K562 (cell line): ENCODE measurements around the gene THUMPD2. TPM values are rescaled to one million over a fixed set of nuclear protein-coding genes. Genes with fewer than 3 reads are reported as not detected.

Experiments used
- ATAC-seq: fragments of 200-7000 bp; cut with Tn5 transposase; 3 replicates; pipeline ENCODE4 v1.9.1; 2020; ENCODE audit warnings: moderate library complexity
- BruUV-seq: library from RNA; stranded (reverse); fragments of 400-500 nt; replicated peaks from 2 replicates; lab custom pipeline; 2021; lab: Mats Ljungman, UMichigan
- CTCF ChIA-PET: fragments of 300-600 bp; formaldehyde crosslinking; extraction: SDS; loops from one replicate; lab custom pipeline; 2021; ENCODE audit warnings: low intra/inter-chr PET ratio; lab: Yijun Ruan, JAX
- POLR2A ChIA-PET: fragments of 300-600, 350-650 bp; sonication (Branson Sonifier 250); formaldehyde crosslinking; extraction: SDS; loops from one replicate; lab custom pipeline; 2021; ENCODE audit warnings: antibody characterized with exemption, inconsistent platforms; lab: Yijun Ruan, JAX
- DNase-seq, 4 experiments: peaks; one replicate each; pipeline versions ENCODE4 v3.0.0 to v3.0.0-alpha.2; 2011 to 2018; ENCODE audit warnings: low spot score in 3 of 4, mixed read lengths in 3 of 4; ENCODE audit errors: extremely low read depth in 1 of 4
- FAIRE-seq: peaks from 2 replicates; lab custom pipeline; 2011; peaks lifted over from hg19 to GRCh38; lab: Jason Lieb, UNC
- H2AFZ ChIP-seq: 2 replicates; pipeline ENCODE4 v1.6.0; 2011; ENCODE audit warnings: low read depth, low read length, control low read depth, inconsistent platforms
- H3K27ac ChIP-seq: fragments of 200-600 bp; 3 replicates; pipeline ENCODE4 v1.8.0; 2011; ENCODE audit warnings: low read depth, mild to moderate bottlenecking, control low read depth, inconsistent platforms, low read length, moderate library complexity, mixed read lengths; ENCODE audit errors: extremely low read depth
- H3K27me3 ChIP-seq, 2 experiments: fragments of 300-600 bp in 1 of 2; 2 replicates in 1 of 2; 3 replicates in 1 of 2; pipeline versions ENCODE4 v1.6.0 to v1.8.0; 2011; ENCODE audit warnings: inconsistent platforms in 2 of 2, low read length in 2 of 2, mild to moderate bottlenecking in 1 of 2, mixed read lengths in 1 of 2, moderate library complexity in 1 of 2; ENCODE audit not compliant: control insufficient read depth in 2 of 2, insufficient read depth in 2 of 2
- H3K36me3 ChIP-seq: fragments of 300-600 bp; 3 replicates; pipeline ENCODE4 v1.8.0; 2011; ENCODE audit warnings: mild to moderate bottlenecking, low read length, inconsistent platforms; ENCODE audit not compliant: control insufficient read depth, insufficient read depth
- H3K4me1 ChIP-seq, 2 experiments: fragments of 200-600 bp in 1 of 2; replicated peaks in 1 of 2; 2 replicates in 1 of 2; 3 replicates in 1 of 2; pipeline versions ENCODE4 v1.5.1 to v1.8.0; 2011; ENCODE audit warnings: inconsistent platforms in 2 of 2, low read length in 2 of 2, mild to moderate bottlenecking in 1 of 2, mixed read lengths in 1 of 2, moderate library complexity in 1 of 2; ENCODE audit not compliant: control insufficient read depth in 2 of 2, insufficient read depth in 2 of 2
- H3K4me2 ChIP-seq: 2 replicates; pipeline ENCODE4 v1.6.1; 2011; ENCODE audit warnings: low read length, control low read depth, inconsistent platforms, mixed read lengths; ENCODE audit not compliant: insufficient read depth
- H3K4me3 ChIP-seq: fragments of 200-600 bp; sonication (generic), shearing (Covaris generic); 2 replicates; pipeline ENCODE4 v1.5.1; 2016; ENCODE audit warnings: control low read depth, inconsistent platforms
- H3K79me2 ChIP-seq: fragments of 200-600 bp; 3 replicates; pipeline ENCODE4 v1.8.0; 2011; ENCODE audit warnings: low read length, inconsistent platforms; ENCODE audit not compliant: control insufficient read depth, insufficient read depth
- H3K9ac ChIP-seq, 2 experiments: 2 replicates each; pipeline versions ENCODE4 v1.6.0 to v1.6.1; 2011; ENCODE audit warnings: low read depth in 2 of 2, low read length in 2 of 2, control low read depth in 1 of 2, inconsistent platforms in 1 of 2, mild to moderate bottlenecking in 1 of 2, mixed read lengths in 1 of 2; ENCODE audit not compliant: insufficient read depth in 1 of 2
- H3K9me1 ChIP-seq: one replicate; pipeline ENCODE4 v1.6.0; 2011; ENCODE audit warnings: inconsistent platforms, mild to moderate bottlenecking, low read length, moderate library complexity; ENCODE audit not compliant: control insufficient read depth, insufficient read depth
- H3K9me3 ChIP-seq: replicated peaks from 2 replicates; pipeline ENCODE4 v1.5.1; 2011; ENCODE audit warnings: low read depth, low read length, inconsistent platforms; ENCODE audit not compliant: control insufficient read depth, insufficient read depth
- H4K20me1 ChIP-seq: replicated peaks from 2 replicates; pipeline ENCODE4 v1.6.1; 2011; ENCODE audit warnings: low read length, inconsistent platforms, mixed read lengths; ENCODE audit not compliant: control insufficient read depth, insufficient read depth
- ADNP ChIP-seq: fragments of 200-800 bp; sonication (Bioruptor generic); IDR thresholded peaks from 2 replicates; pipeline ENCODE4 v1.6.1; 2016; ENCODE audit warnings: missing genetic modification characterization, missing compliant biosample characterization
- ARID3B ChIP-seq: fragments of 250-450 bp; sonication (Bioruptor Pico); IDR thresholded peaks from 2 replicates; pipeline ENCODE4 v1.4.0; 2020; ENCODE audit warnings: borderline replicate concordance
- NCOA6 ChIP-seq: fragments of 450-650 bp; IDR thresholded peaks from 2 replicates; pipeline ENCODE4 v1.6.1; 2017; ENCODE audit warnings: mild to moderate bottlenecking
- PRMT5 ChIP-seq: sonication (generic); formaldehyde crosslinking; IDR thresholded peaks from 2 replicates; pipeline ENCODE4 v1.5.0; 2020; ENCODE audit warnings: missing genetic modification reagents
- SNAPC5 ChIP-seq: fragments of 250-450 bp; sonication (Bioruptor Pico); IDR thresholded peaks from 2 replicates; pipeline ENCODE4 v1.8.0; 2021; ENCODE audit warnings: moderate library complexity, mild to moderate bottlenecking, inconsistent platforms
- SOX6 ChIP-seq: fragments of 450-650 bp; IDR thresholded peaks from 2 replicates; pipeline ENCODE4 v1.6.1; 2014; ENCODE audit warnings: mild to moderate bottlenecking
- WGBS: fragments of 100-300 bp; shearing (Covaris generic); methylation state at CpG from one replicate; pipeline ENCODE4 v1.1.6; 2016; ENCODE audit warnings: low coverage, mixed read lengths; ENCODE audit not compliant: insufficient coverage; ENCODE audit errors: missing lambda C conversion rate; 5-methylcytosine and 5-hydroxymethylcytosine counted together
- in situ Hi-C: fragments of 300-500 bp; cut with MboI; formaldehyde crosslinking; loops from 4 replicates; pipeline ENCODE4 v1.15.0; 2018; ENCODE audit warnings: inconsistent platforms, mixed read lengths
- intact Hi-C: fragments of 100-400 bp; cut with micrococcal nuclease; formaldehyde crosslinking; loops from 2 replicates; pipeline ENCODE4 v1.14.2; 2022
- polyA plus RNA-seq, 8 experiments: library from polyadenylated mRNA; depleted of rRNA in 4 of 8; stranded (reverse) in 5 of 8; unstranded in 3 of 8; fragments of >200 nt; fragmentation: Nextera tagmentation in 2 of 8; fragmentation: Illumina TruSeq in 1 of 8; extraction: Ambion mirVana in 2 of 8; extraction: Trizol in 1 of 8; gene quantifications; 2 replicates each; pipeline versions ENCODE4 v1.2.1 to v1.2.3, GENCODE V29; 2011 to 2014; ENCODE audit warnings: inconsistent platforms in 1 of 8, missing spikeins in 1 of 8
- total RNA-seq, 7 experiments: library from RNA; depleted of rRNA in 6 of 7; stranded (reverse); fragments of >200 nt in 6 of 7; fragmentation: Illumina TruSeq in 2 of 7; extraction: Trizol in 2 of 7; gene quantifications; 2 replicates each; pipeline versions ENCODE4 v1.2.1 to v1.2.3, GENCODE V29; 2011 to 2021; ENCODE audit warnings: low replicate concordance in 1 of 7

THUMPD2 gene
- total and polyA plus RNA-seq, 9 of the 15 experiments (the other 6 are each of a cell fraction or from before 2014, with no cell fraction given): 9.6 to 40.4 (median 24.0) TPM

DNA sequence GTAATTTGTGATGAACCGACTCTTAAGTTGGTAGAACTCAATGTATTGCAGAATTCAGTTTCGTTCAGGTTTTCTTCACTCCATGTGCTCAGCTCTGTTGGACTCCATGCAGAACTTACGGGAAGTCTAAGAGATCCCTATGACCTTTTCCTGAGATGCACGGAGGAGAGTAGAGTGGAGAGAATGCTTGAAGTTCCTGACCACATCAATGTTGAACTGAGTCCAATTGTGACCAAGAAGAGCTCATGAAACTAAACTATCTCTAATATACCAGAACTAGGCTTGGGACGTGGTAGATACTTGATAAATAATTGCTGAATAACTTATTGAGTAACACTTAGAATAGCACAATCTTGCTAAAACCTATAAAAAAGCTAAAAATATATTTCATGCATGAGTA, 66.1 kb downstream of the THUMPD2 start:
- POLR2A ChIA-PET: interaction anchor here (1.0 to 1.3 kb wide), 2 partner anchors 11 to 15 kb away, joined by 3 read pairs; no protein-coding TSS in a partner anchor
- H3K27me3 ChIP-seq: peaks cover 4 to 18% of the 10 kb centered on the region in 2 experiments; a peak in 4 of 5 replicates
- no peaks in the 10 kb centered on the region for H3K4me1 ChIP-seq
- WGBS: 2% methylated on average over 5 of the region's 5 CpGs
- H3K4me2 ChIP-seq: no peak overlapping the region
- no peak for FAIRE-seq
- H4K20me1 ChIP-seq: no peaks in the 10 kb centered on the region
- no peaks in the 10 kb centered on the region for H3K36me3 ChIP-seq
- ATAC-seq: no peak
- H2AFZ ChIP-seq: no peak overlapping the region
- no peaks in the 10 kb centered on the region for H3K9me1 ChIP-seq
- CTCF ChIA-PET: no interaction called here
- H3K9me3 ChIP-seq: no peaks in the 10 kb centered on the region; the same call in 1 of the 2 replicates
- intact Hi-C loops: no loop called here
- H3K27ac ChIP-seq: no peak overlapping the region
- H3K79me2 ChIP-seq: no peaks in the 10 kb centered on the region
- in situ Hi-C loops: no loop called here
- TF ChIP-seq PRMT5 (CRISPR knock-in tag): no peak
- no peak for TF ChIP-seq SNAPC5 (CRISPR knock-in tag)
- no peak for TF ChIP-seq ADNP (tag)
- no peak for TF ChIP-seq NCOA6
- TF ChIP-seq ARID3B: no peak
- no peak for TF ChIP-seq SOX6
- no peak overlapping the region for H3K9ac ChIP-seq
- no peak for DNase-seq
- H3K4me3 ChIP-seq: no peak overlapping the region
- no TSS peak for BruUV-seq
